KG1 (cell line): ENCODE results near the gene IRF2.

Experiments
- DNase-seq: peaks from one replicate; lab custom pipeline; 2025; lab: John Stamatoyannopoulos, UW

IRF2 gene

DNA sequence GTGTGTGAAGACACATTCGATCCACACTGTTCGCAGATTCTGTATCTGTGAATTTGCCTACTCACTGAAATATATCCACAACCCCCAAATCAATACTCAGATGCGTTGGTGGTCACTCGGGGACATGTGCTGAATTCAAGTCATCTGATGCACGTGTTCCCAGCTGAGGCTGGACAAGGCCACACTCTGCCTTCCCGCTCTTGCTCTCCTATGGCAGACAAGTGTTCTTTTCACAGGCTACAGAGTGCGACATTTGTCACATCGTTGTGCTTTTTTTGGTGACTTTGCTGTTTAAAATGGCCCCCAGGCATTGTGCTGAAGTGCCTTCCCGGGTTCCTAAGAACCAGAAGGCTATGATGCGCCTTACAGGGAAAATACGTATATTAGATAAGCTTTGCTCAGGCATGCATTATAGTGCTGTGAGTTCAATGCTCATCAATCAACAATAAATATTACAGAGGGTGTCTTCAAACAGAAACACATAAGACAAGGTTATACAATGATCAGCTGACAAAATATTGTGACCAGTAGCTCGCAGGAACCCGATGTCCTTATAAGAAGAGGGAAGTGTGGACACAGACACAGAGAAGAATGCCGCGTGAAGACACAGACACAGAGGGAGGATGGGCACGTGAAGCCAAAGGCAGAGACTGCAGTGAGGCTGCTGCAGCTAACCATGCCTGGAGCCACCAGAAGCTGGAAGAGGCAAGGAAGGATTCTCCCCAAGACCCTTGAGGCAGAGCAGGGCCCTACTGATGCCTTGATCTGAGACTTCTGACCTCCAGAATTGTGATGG is 42.0 kb downstream of the IRF2 start:
- no peak for DNase-seq

DNA sequence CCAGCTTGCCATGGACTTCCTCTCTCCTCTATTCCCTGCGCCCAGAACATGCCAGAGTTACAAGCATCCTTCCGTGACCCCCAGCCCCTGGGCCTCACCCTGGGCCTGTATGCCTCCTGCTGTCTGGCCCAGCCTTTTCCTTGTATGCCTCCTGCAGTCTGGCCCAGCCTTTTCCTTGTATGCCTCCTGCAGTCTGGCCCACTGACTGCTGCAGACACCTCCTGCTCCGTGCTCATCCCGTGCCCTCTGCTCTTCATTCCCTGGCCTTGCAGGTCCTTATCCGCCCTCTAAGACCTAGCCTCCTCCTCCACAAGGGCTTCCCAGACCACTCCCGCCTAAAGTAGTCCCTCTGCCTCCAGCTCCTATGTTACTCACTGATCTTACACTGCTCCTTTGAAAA is 44.2 kb downstream of the IRF2 start:
- no peak for DNase-seq

DNA sequence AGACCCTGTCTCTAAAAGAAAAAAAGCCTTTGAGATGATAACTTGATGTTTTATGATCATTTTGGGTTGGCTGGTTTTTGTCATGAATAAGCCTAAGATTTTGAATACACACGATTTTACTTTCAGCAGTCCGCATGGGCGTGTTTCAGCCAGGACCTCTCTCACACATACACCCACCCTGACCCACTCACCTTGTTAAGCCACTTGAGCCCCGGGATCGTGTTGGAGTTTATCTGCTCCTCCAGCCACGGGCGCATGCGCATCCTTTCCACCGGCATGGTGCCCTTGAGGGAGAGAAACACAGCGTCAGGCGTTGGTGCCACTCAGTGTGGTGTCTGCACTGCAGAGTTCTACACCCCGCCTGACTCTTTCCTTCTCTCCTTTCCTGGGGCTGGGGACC is 45.6 kb downstream of the IRF2 start:
- DNase-seq, result no peak

DNA sequence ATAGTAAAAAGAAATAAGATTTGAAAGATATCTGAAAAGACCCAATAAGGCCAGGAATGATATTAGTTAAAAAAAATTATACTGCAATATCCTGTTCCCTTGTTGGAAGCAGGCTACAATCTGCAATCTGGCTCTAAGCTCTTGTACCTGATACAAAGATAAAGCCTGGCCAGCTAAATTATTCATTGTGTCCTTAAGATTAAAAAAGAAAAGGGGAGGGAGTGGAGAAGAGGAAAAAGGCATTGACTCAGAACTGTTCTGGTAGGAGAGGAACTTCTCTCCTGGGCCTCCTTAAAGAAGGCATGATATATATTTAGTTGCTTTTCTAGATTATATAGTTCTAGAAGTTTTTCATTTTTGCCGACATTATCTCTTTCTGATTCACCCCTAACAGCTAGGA is 46.7 kb downstream of the IRF2 start:
- no peak for DNase-seq

- DNase-seq, result no peak
Measured at GRCh38 chr4:184427093-184427492, 47.3 kb downstream of the IRF2 start.

DNA sequence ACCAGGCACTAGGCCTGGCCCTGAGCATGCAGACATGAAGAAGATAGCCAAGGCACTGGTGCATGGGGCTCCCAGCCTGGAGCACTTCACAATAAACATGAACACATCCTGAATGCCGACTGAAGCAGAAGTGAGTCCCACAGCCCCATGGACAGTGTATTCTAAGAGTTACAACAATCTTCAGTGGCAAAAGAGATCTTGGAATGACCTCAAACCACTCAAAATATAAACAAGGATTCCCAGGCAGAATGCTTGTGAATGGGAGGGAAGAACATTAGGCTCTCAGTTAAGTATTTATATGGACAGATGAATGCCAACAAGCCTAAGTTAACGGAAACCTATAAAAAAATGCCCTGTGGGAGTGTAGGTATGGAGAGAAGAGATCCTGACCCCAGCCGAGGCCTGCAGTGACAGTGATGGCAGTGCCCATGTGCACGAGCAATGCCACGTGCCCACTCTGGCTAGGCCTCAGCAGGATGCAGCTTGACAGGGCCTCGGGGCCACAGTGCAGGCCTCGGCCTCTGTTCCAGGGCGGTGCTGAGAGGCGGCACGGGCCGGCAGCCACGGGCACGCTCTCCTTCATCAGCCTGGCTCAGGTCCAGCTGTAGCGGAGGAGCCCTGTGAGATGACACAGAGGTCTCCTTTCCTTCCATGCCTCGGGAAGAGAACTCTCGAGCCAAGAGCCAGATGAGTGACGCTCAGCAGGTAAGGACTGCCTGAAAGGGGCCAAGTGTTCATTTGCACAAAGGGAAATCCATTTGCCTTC is 49.2 kb downstream of the IRF2 start:
- DNase-seq, result no peak

DNA sequence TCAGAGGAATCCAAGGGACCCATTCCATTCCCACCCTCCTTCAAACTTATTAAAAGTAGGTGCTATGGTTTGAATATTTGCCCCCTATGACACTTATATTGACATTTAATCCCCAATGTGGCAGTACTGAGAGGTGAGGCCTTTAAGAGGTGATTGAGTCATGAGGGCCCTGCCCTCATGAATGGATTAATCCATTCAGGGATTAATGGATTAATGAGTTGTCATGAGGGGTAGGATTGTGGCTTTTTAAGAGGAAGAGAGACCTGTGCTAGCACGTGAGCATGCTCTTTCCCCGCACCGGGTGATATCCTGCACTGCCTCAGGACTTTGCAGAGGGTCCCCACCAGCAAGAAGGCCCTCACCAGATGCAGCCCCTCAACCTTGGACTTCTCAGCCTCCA is 50.1 kb downstream of the IRF2 start:
- no peak for DNase-seq

- no peak for DNase-seq
Measured at GRCh38 chr4:184423003-184423686, 51.2 kb downstream of the IRF2 start.

GRCh38 chr4:184422378-184422777 is 52.0 kb downstream of the IRF2 start:
- no peak for DNase-seq

GRCh38 chr4:184421533-184422155 is 52.7 kb downstream of the IRF2 start:
- no peak for DNase-seq

DNA sequence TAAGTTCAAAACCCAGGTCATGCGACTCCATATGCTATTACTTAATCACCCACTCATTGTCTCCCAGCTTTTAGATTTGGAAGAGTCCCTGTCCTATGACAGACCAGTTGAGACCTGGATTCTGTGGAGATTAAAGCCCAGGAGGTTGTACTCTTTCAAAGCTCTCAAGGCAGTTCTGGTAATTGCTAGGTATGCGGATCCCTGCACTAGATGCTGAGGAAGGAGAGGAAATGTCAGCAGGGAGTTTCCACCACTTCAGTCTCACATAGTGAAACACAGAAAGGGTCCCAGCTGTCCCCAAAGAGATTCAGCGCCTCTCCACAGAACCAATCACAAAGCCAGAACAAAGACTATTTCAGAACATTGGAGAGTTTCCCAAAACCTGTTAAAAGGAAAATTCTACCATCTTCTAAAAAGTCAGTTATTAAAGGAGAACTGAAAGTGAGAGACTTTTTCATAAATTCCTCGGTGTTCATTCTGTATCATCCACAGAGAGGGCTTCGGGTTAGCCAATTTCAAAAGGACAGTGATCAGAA is 53.4 kb downstream of the IRF2 start:
- no peak for DNase-seq

- no peak for DNase-seq
Measured at GRCh38 chr4:184420402-184420801, 53.9 kb downstream of the IRF2 start.

GRCh38 chr4:184419976-184420375 is 54.4 kb downstream of the IRF2 start:
- no peak for DNase-seq

GRCh38 chr4:184417802-184418511 is 56.4 kb downstream of the IRF2 start:
- DNase-seq, result no peak

- DNase-seq, result no peak
Measured at GRCh38 chr4:184416913-184417734, 57.2 kb downstream of the IRF2 start.

DNA sequence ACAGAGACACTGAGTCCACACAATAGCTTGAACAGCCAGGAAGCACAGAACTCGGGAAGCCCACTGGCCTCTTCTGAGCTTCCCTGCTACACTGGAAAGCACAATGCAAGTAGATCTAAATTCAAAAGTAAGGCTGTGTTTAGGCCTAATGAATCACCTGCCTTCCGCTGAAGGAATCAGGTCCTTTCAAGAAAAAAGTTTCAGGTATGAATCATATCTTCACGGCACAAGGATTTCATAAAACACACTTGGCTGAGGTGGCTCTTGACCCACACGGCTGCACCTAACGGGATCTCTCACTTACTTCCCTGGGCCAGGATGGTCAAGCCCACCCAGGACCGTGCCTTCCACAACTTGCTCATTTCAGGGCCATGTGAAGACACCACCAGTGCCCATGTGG is 59.3 kb downstream of the IRF2 start:
- no peak for DNase-seq

GRCh38 chr4:184413261-184414046 is 60.9 kb downstream of the IRF2 start:
- DNase-seq, result no peak

- no peak for DNase-seq
Measured at GRCh38 chr4:184410748-184411147, 63.6 kb downstream of the IRF2 start.

GRCh38 chr4:184409911-184410692 is 64.2 kb downstream of the IRF2 start:
- DNase-seq, result no peak
